T-helper 1 cell treated with Interleukin-12 subunit alpha and Interleukin-12 subunit beta and Interleukin-4 antibody, amounts not matched to agents 30 ng/mL and 1 ng/mL, for 36 hours (primary cell): ENCODE results near the gene LMAN1L. TPM values are rescaled to one million over a fixed set of nuclear protein-coding genes. Genes with fewer than 3 reads are reported as not detected.

ENCODE experiments used
- intact Hi-C: fragments of 100-400 bp; cut with micrococcal nuclease; formaldehyde crosslinking; loops from one replicate; pipeline ENCODE4 v1.15.1; 2024
- total RNA-seq: library from RNA; stranded (reverse); gene quantifications from 2 replicates; pipeline ENCODE4 v1.2.3, GENCODE V29; 2022

LMAN1L gene
- total RNA-seq, 1 donor from 2014 or later: 3.8 TPM

DNA sequence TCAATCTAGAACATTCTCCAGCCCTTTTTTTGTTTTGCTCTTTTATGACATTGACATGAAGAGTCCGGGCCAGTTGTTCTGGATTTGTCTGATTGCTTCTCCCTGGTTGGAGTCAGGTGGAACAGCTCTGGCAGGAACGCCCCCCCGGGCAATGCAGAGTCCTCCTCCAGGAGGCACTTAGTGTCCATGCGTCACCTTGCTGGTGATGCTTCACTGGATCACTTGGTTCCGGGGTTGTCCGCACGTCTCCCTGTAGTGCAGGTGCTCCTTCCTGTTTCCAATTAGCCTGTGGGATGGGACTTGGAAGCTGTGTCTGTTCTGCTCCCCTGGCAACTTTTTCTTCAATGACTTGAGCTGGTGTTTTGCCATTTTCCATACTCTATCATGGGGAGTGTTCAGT is 21.0 kb upstream of the LMAN1L start:
- intact Hi-C loops: no loop called here

DNA sequence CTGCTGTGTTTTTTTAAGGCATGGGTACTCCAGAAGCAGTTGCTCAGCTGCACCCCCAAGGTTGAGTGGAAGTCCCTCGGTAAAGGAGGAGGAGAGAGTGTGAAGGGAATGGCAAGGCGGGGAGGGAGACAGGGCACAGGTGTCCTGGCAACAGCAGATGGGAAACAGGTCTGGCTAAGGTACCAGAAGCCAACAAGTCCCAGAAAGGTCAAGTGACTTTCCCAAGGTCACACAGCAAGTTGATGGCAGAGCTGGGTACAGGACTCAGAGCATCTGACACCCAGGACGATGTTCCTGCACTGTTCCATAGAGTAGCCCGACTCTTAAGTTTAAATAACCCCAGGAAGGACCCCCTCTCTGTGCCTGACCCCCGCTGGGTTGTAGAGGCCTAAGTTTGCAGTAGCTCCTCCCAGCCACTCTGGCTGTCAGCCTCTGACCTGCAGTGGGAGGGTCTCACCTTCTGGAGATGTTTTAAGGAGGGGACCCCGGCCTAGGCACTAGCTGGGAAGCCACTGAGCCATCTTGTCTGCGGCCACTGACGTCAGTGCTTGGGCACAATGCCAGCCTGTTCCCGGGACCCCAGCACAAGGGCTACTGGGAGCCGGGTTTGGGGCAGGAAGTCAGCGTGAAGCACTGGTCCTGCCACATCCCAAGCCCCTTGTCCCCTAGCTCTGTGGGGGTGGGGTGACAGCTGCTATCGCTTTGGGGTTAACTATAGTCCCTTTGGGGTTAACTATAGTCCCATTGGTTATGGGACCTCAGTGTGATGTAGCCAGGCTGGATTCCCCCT is 20.2 kb upstream of the LMAN1L start:
- intact Hi-C loops: loop anchor here (1.0 kb wide), 1 partner anchor 21 kb away; no protein-coding TSS in a partner anchor

DNA sequence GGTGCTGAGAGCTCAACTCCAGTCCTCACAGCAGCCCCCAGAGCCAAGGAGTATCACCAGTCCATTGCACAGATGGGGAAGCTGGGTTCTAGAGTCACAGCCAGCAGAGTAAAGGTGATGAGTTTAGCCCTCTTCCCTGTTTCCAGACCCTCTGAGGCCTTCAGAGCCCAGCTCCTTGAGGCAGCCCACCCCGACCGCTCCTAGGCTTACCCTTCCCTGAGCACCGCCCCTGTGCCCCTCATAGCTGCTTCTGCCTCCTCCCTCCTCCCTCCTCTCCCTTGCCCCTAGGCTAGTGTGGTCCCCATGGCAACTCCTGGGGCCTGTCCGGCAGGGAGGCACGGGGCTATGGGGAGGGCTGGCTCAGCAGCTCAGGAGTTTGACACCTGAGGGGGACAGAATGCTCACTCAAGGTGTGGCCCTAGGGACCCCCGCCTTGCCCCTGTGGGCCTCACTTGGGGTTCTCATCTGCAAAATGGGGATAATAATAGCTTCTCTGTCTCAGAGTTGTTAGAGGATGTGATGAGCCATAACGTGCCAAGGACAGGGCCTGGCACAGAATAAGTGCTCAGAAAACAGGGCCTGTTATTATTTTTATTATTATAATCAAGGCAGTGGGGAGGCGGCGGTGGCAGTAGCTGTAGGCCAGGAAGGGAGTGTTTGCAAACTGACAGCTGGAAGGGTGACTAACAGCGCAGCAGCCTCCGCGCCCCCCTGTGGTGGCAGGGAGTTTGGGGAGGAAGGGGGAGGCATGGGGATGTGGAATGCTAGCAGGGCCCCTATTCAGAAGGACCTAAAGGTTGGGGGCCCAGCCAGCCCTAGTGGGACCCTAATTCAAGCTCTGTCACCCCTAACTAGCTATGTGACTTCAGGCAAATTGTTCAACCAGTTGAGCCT is 19.3 kb upstream of the LMAN1L start:
- intact Hi-C loops: loop anchor here (1.0 kb wide), 1 partner anchor 22 kb away; no protein-coding TSS in a partner anchor

DNA sequence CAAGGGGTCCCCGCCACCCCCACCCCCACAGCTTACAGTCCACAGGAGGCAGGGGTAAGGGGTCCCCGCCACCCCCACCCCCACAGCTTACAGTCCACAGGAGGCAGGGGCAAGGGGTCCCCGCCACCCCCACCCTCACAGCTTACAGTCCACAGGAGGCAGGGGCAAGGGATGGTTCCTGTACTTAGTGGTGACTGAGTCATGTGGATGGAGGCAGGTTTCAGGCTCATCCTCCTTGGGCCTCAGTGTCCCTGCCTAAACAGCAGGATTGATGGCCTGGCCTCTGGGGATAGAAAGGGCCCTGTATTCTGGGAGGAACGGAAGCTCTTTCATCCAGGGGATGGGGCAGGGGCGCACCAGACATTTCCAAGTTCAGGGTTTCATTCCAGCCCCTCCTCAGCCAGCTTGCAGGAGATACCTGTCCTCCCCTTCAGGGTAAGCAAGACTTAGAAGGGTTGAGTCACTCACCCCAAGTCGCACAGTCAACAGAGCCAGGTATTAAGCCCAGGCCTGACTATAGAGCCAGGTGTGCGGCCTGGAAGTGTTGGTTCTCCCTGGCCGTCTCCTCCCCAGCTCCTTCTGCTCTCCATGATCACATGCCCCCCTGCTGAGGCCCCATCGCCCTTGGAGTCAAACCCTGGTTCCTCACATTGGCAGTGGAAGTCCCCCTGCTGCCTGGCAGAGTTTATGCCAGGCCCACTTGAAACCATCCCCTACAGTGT is 18.2 kb upstream of the LMAN1L start:
- intact Hi-C loops: no loop called here

DNA sequence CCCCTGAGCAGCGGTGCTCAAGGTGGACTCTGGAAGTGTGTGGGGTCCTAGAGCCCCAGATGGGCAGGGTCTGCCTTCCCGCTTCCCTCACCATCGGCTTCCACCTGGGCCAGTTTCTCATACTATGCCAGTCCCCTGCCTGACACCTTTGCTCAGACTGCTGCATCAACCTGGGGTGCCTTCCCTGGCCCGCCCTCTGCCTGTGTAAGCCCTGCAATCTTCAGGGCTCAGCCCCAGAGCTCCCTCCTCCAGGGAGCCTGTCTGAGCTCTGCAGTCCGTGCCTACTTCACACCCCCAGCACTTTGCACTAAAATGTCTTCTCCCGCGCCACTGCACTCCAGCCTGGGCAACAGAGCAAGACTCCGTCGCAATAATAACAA is 17.7 kb upstream of the LMAN1L start:
- intact Hi-C loops: no loop called here

DNA sequence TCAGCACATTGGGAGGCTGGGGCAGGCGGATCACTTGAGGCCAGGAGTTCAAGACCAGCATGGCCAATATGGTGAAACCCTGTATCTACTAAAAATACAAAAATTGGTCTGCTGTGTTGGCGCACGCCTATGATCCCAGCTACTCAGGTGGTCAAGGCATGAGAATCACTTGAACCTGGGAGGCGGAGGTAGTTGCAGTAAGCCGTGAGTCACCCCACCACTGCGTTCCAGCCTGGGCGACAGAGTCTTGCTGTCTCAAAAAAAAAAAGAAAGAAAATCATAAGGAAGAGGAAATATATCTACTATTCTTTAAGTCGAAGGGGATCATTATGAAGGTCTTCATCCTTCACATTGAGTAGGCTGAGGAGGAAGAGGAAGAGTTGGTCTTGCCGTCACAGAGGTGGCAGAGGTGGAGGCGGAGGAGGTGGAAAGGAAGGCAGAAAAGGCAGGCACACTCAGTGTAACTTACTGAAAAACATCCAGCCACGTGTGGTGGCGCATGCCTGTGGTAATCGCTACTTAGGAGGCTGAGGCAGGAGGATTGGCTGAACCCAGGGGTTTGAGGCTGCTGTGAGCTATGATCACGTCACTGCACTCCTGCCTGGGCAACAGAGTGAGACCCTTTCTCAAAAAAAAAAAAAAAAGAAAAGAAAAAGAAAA is 16.5 kb upstream of the LMAN1L start:
- intact Hi-C loops: no loop called here

DNA sequence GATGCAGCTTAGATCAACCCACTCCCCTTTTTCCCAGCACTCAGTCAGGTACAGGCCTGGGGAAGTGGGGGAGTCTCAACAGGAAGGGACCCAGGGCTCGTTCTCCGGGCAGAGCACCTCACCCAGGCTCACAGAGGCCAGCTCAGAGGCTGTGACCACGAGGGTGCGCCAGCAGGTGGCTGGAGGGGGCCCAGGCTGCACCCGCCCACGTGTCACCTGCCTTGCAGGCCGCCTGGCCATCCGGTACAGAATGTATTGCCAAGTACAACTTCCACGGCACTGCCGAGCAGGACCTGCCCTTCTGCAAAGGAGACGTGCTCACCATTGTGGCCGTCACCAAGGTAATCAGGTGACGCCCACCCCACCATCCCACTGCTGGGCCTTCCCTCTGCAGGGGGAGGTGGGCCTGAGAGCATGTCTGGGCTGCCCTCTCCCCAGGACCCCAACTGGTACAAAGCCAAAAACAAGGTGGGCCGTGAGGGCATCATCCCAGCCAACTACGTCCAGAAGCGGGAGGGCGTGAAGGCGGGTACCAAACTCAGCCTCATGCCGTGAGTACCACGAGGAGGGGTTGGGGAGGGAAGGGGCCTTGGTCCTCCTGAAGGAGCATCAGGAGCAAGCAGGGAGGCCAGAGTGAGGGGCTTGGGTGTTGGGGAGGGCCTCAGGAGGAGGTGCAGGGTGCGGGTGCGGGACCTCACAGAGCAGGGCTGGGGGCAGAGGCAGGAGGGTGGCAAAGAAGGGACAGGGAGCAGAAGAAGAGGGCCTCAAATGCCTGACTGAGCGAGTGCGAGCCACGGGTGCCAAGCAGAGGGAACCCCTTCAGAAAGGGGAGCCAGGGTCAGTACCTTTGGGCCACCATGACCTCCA is 14.0 kb upstream of the LMAN1L start:
- intact Hi-C loops: no loop called here

DNA sequence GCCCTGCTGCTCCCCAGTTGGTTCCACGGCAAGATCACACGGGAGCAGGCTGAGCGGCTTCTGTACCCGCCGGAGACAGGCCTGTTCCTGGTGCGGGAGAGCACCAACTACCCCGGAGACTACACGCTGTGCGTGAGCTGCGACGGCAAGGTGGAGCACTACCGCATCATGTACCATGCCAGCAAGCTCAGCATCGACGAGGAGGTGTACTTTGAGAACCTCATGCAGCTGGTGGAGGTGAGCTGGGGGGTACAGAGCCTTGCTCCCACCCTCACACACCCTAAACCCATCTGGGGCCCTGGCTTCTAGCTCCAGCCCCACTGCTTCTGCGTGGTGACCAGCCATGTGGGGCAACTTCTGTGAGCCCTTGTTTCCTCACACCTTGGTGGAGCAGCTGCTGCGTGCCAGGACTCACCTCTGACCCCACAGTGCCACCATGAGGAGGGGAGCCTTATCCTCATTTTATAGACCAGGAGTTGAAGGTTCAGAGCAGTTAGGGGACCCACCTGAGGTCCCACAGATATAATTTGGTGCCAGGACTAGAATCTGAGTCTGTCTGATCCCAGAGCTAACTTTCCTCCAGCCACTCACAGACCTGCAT is 13.3 kb upstream of the LMAN1L start:
- intact Hi-C loops: no loop called here

DNA sequence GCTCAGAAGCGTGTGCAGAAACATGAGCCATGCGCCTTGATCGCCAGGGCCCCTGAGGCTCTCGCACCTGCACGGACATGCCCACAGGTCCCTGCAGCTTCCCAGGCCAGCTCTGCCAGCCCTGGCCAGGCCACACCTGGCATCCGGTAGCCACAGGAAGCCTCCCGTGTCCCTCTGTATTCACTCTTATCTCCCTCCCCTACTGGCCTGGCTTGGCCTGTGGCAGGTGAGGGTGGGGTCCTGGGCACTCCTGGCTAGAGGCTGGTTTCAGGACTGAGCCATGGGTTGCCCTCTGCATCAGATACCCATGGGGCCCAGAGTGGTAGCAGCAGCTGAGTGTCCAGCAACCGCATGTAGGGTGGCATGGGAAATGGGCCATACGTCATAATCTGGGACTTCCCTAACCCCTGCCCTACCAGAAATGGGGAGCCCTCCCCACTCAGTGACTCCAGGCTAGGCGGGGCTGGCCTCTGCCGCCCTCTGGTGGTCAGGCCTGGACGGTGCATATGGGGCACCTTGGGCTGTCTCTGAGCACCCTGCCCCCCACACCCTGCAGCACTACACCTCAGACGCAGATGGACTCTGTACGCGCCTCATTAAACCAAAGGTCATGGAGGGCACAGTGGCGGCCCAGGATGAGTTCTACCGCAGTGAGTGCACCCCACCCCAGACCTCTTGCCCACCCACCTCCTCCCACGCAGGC is 12.6 kb upstream of the LMAN1L start:
- intact Hi-C loops: loop anchor here (1.0 to 2.0 kb wide), 4 partner anchors 12 to 165 kb away; partner anchors contain the start of gene CYP1A1

DNA sequence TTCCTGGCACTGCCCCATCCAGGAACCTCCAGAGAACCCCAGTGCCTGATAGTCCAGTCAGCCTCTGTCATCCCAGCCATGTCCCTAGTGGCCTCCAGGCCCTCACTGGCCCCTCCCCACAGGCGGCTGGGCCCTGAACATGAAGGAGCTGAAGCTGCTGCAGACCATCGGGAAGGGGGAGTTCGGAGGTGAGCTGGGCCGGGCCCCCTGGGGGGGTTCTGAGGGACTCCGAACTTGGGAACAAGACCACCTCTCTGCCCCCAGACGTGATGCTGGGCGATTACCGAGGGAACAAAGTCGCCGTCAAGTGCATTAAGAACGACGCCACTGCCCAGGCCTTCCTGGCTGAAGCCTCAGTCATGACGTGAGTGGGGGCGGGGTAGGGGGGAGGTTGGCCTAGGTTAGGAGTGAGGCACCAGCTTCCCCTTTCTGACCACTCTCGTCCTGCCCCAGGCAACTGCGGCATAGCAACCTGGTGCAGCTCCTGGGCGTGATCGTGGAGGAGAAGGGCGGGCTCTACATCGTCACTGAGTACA is 12.0 kb upstream of the LMAN1L start:
- intact Hi-C loops: loop anchor here (1.0 to 2.0 kb wide), 4 partner anchors 12 to 165 kb away; partner anchors contain the start of gene CYP1A1

DNA sequence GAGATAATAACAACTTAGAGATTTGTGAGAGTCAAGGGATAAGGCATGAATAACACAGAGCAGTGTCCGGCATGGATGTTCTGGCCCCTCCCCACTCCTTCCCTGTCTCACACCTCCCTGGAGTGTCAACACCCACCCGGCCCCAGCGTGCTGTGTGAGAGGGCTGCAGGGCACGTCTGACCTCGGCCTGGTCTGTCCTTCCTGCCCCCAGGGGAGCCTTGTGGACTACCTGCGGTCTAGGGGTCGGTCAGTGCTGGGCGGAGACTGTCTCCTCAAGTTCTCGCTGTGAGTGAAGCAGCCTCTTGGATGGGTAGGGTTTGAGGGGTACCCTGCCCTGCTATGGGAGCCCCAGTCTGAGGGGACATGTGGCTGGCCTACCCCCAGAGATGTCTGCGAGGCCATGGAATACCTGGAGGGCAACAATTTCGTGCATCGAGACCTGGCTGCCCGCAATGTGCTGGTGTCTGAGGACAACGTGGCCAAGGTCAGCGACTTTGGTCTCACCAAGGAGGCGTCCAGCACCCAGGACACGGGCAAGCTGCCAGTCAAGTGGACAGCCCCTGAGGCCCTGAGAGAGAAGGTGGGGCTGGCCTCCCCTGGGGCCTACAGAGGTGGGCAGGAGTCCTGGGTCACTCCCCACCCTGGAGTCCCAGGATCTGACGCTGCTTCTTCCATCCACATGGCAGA is 11.2 kb upstream of the LMAN1L start:
- intact Hi-C loops: loop anchor here (2.0 kb wide), 1 partner anchor 77 kb away; the partner anchor contains the start of gene CYP1A1

DNA sequence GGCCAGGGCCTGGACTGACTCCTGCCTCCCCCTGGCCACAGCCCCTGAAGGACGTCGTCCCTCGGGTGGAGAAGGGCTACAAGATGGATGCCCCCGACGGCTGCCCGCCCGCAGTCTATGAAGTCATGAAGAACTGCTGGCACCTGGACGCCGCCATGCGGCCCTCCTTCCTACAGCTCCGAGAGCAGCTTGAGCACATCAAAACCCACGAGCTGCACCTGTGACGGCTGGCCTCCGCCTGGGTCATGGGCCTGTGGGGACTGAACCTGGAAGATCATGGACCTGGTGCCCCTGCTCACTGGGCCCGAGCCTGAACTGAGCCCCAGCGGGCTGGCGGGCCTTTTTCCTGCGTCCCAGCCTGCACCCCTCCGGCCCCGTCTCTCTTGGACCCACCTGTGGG is 10.3 kb upstream of the LMAN1L start:
- intact Hi-C loops: no loop called here

DNA sequence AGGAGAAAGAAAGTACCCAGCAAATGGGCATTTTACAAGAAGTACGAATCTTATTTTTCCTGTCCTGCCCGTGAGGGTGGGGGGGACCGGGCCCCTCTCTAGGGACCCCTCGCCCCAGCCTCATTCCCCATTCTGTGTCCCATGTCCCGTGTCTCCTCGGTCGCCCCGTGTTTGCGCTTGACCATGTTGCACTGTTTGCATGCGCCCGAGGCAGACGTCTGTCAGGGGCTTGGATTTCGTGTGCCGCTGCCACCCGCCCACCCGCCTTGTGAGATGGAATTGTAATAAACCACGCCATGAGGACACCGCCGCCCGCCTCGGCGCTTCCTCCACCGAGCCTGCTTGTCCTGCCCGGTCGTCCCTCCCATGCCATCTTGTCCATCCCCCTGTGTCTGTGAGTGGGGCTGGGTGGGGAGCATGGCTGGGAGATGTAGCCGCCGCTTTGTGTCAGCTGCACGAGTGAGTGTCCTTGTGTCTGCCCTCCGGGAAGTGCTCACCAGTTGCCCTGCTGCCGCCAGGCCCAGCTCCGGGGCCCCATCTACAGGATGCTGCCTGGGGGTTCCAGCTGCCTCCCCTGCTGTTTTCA is 9.7 kb upstream of the LMAN1L start:
- intact Hi-C loops: no loop called here

DNA sequence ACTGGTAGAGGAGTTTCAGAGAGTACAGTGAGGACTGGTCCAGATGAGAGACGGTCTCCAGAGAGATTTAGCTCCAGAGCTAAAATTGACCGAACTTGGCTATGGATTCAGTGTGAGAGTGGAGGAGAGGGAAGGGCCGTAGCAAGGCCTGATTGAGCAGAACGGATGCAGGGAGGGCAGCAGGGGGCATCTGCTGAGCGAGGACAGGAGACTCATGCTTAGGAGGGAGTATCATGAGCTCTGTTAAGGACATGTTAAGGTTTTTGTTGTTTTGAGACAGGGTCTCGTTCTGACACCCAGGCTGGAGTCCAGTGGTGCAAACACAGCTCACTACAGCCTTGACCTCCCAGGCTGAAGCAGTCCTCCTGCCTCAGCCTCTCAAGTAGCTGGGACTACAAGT is 7.7 kb upstream of the LMAN1L start:
- intact Hi-C loops: no loop called here

DNA sequence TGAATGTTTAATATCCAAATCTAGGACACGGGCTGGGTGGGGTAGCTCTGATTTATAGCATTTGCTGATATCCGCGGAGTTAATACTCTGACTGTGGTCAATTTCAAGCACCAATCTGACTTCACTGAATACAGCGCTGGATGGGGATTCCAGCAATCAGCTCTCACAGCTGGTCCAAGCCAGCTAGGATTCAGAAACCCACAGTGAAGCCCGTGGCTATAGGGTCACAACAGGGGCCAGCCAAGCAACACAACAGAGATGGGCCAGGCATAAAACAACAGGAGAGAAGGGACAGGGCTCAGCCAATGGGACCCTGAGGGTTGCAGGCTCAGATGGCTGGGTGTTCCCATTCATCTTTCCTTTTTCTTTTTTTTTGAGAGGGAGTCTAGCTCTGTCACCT is 5.4 kb upstream of the LMAN1L start:
- intact Hi-C loops: no loop called here

DNA sequence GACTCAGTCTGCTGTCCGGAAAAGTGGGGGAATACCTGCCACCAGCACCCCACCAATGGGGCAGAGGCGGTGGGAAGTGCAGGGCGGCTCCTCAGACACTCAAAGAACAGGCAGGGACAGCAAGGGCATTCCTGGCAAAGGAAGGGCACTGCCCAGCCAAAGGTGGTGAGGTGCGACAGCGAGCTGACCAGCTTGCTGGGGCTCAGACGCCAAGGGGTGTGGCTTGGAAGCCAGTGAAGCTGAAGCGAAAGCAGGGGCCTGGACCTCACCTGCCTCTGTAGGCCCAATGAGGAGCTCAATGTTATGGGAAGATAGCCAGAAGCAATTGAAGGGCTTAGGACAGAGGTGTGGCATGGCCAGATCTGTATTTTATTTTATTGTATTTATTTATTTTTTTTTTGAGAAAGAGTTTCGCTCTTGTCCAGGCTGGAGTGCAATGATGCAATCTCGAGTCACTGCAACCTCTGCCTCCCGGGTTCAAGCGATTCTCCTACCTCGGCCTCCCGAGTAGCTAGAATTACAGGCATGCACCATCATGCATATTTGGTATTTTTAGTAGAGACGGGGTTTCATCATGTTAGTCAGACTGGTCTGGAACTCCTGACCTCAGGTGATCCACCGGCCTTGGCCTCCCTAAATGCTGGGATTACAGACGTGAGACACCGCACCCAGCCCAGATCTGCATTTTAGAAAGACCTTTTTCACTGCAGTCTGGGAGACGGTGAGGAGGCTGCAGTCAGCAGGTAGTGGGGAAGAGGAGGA is 4.4 kb upstream of the LMAN1L start:
- intact Hi-C loops: no loop called here

DNA sequence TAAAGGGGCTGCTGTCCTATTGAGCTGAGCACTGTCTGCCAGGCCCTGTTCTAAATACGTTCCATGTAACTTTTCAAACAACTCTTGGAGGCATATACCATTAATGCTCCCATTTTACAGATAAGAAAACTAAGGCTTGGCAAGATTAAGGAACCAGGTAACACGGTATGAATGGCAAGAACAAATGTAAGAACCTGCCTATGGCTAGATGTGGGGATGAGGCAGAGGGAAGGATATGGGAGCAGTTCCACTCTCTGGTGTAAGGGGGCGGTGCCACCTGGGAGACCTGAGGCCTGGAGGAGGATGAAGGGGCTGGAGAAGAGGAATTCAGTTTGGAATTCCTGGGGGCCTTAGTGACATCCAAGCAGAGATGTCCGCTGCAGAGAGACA is 3.8 kb upstream of the LMAN1L start:
- intact Hi-C loops: no loop called here
